NCI-H82 treated with DMSO at 0.1 percent for 48 hours (cell line): Measurements from ENCODE around the gene GPR68.
"Not testable (repeated sequence)": the region's sequence is repeated elsewhere in the genome, so short reads cannot be mapped to it uniquely, and the experiment has no call there.

ENCODE experiments used
- DNase-seq: peaks from one replicate; lab custom pipeline; 2025; ENCODE audit not compliant: unreplicated experiment; lab: John Stamatoyannopoulos, UW

The GPR68 gene

GRCh38 chr14:91254461-91254860, 10.0 kb upstream of the GPR68 start:
- peak; percentile 45 for DNase-seq

DNA sequence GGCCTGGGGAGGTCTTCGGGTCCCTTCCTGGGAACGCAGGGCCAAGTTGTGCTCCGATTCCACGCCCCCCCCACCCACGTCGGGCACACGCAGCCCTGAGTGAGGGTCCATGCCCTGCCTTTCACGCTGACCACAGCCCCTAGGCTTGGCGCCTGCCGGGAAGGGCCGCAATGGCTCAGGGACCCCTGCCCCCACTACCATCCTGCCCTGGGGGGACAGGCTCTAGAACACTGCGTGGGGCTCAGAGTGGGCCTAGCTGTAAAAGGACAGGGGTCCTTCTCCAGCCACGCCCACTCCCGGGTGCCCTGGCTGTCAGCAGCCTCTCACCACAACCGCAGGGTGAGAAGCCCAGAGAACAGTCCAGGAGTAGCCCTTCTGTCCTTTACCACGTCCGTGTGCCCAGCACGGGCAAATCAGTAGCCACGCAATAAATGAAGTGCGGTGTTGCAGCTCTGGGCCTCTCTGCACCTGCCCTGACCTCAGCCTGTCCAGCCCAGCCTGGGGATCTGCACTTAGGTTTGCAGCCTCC, 9.4 kb upstream of the GPR68 start:
- no peak for DNase-seq

- DNase-seq: no peak
Observed at GRCh38 chr14:91252871-91253794, 8.6 kb upstream of the GPR68 start.

- no peak for DNase-seq
Observed at GRCh38 chr14:91250912-91251311, 6.4 kb upstream of the GPR68 start.

DNA sequence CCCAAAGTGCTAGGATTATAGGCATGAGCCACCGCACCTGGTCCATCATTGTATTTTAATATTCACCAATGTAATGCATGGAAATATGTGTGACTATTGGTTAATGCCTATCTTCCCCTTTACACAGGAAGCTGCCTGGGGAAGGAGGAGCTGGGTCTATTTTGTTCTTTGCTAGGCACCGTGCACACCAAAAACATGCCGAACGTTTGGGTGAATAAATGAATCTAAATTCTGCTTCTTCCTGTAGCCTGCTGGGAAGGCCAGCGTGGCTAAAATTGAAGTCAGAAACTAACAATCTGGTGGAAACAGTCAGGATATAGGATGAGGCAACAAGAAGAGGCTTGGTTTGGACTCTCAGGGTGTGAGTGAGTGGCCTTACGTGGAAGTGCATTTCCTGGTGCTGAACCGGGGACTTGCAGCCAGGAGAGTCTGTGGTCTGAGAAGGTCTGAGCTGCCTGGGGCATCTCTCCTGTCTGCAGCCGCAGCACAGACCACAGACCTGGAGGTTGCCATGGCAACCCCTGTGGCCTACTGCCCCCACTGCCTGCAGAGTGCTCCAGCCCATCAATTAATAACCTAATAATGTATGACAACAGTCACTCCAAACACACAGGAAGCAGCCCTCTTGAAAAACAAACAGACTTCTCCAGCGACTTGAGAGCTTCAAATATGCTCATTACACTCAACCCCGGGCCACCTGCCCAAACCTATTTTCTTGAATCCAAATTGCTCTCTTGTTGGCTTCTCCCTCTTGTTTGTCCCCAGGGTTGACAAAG, 5.5 kb upstream of the GPR68 start:
- no peak for DNase-seq

- no peak for DNase-seq
Observed at GRCh38 chr14:91246051-91246852, 1.7 kb upstream of the GPR68 start.

- not testable (repeated sequence) for DNase-seq
Observed at GRCh38 chr14:91245616-91246015, 1.1 kb upstream of the GPR68 start.

DNA sequence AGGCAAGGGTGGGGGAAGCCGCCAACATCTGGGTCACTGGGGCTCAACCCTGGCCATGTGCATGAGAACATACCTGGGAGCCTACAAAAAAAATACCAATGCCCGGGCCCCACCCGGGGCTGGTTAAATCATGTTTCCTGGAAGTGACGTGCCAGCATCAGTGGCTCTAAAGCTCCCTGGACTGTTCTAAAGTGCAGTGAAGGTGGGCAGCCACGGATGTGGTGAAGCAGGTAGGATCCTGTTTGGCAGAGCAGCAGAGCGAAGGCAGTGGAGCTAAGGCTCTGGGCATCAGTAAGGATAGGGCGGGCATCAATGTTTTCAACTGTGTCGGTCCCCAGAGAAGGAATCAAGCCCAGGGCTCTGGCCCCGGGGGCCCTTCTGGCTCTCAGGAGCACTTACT, 525 bp upstream of the GPR68 start:
- no peak for DNase-seq

DNA sequence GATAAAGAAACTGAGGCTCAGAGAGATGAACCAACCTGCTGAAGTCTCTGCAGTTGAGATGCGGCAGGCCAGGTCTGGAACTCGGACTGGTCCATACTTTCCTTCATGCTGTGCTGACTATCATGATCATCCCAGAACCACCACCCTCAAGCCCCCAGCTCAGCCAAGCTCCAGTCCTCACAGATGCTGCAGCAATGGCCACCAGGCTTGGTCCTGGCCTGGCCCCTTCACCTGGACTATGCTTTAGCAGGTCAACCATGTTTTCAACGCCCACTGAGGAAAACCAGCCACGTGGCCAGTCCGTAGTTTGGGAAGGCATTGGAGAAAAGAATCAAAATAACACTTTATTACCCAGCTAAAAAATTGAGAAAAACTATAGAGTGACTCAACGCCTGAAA, 1.4 kb downstream of the GPR68 start:
- DNase-seq: no peak

DNA sequence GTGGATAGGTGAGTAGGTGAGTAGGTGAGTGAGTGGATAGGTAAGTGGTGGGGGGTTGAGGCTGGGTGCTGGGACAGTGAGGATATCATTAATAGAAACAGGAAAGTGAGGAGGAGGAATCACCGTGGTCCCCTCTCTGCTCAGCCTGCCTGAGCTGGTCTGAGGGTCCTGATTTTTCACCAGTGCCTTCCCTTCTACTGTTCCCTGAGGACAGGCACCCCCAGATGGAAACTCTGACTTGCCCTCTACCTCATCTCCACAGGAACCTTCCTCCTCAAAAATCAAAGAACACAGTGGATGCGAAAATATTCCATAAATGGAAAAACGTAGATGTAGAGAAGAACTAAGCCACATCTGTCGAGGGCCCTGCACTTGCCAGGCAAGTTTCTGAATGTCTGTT, 1.9 kb downstream of the GPR68 start:
- DNase-seq: no peak

DNA sequence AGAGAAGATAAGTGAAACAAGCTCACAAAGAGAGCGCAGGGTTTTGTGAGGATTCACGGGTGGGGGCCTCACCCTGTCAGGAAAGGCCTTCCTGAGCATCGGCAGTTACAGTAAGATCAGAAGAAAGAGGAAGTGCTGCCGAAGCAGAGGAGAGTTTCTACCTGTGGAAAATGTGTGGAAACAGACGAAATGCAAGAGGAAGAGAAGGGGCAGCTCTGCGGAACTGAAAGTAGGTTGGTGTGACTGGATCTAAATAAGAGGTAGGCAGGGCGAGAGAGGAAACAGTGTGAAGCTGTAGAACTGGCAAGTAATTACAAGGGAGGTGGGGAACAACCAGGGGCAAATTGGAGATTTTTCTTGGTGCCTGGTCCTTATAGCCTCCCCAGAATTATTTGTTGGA, 2.6 kb downstream of the GPR68 start:
- DNase-seq: no peak

GRCh38 chr14:91238661-91239060, 5.8 kb downstream of the GPR68 start:
- DNase-seq: no peak

- DNase-seq: no peak
Observed at GRCh38 chr14:91238085-91238484, 6.4 kb downstream of the GPR68 start.

GRCh38 chr14:91237219-91237618, 7.3 kb downstream of the GPR68 start:
- DNase-seq: no peak

GRCh38 chr14:91235841-91236240, 8.7 kb downstream of the GPR68 start:
- DNase-seq: no peak

GRCh38 chr14:91234791-91235114, 9.8 kb downstream of the GPR68 start:
- DNase-seq: no peak

DNA sequence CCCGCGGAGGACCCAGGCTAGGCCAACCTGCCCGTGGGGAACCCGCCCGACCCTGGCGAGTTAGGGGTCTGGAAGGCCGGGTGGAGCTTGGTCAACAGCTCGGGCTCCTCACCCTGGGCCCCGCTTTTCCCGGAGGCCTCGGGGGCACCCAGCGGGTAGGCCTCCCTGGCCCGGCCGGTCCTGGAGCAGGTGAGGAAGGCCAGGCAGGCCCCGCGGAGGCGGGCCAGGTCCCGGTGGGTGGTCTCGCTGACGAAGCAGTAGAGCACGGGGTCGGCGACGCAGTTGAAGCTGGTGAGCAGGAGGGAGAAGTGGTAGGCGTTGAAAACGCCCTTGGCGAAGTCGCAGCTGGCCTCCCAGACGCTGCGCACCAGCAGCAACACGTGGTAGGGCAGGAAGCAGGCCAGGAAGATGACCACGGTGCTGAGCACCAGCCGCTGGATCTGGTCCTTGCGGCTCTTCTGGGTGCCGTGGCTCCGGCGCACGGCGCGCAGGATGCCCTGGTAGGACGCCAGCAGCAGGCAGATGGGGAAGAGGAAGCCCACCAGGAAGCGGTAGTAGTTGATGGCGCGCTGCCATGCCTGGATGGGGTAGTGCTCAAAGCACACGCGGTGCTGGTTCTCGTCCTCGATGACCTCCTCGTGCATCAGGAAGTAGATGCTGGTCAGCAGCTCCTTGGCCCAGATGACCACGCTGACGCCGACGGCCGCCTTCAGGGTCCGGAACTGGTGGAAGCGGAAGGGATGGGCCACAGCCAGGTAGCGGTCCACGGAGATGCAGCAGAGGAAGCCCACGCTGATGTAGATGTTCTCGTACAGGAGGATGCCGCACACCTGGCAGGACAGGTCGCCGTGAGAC, 10.3 kb downstream of the GPR68 start:
- DNase-seq: no peak

GRCh38 chr14:91232603-91233002, 11.9 kb downstream of the GPR68 start:
- DNase-seq: no peak

GRCh38 chr14:91232052-91232451, 12.5 kb downstream of the GPR68 start:
- no peak for DNase-seq

GRCh38 chr14:91231446-91231845, 13.1 kb downstream of the GPR68 start:
- peak; percentile 91 for DNase-seq
